LHCN-M2 (cell line): ENCODE data around the gene OSBPL10. TPM values are rescaled to one million over a fixed set of nuclear protein-coding genes. Genes with fewer than 3 reads are reported as not detected.

Source experiments
- DNase-seq: peaks from one replicate; pipeline ENCODE4 v3.0.0-alpha.2; 2012; ENCODE audit warnings: low read depth
- total RNA-seq: library from RNA; depleted of rRNA; stranded (reverse); fragments of >200 nt; gene quantifications from 2 replicates; pipeline ENCODE4 v1.2.3, GENCODE V29; 2014

OSBPL10 gene
- total RNA-seq, 1 experiment from 2014 or later = 48.2 TPM

DNA sequence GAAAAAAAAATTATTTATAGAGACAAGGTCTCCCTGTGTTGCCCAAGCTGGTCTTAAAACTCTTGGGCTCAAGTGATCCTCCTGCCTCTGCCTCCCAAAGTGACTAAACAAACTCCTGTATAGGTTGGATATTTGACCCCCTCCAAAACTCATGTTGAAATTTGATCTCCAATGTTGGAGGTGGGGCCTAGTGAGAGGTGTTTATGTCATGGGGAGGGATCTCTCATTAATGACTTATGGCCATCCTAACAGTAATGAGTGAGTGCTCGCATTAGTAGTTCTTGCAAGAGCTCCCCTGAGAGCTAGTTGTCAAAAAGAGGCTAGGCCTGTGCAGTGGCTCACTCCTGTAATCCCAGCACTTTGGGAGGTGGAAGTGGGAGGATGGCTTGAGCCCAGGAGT, 307.1 kb downstream of the OSBPL10 start:
- no peak for DNase-seq

DNA sequence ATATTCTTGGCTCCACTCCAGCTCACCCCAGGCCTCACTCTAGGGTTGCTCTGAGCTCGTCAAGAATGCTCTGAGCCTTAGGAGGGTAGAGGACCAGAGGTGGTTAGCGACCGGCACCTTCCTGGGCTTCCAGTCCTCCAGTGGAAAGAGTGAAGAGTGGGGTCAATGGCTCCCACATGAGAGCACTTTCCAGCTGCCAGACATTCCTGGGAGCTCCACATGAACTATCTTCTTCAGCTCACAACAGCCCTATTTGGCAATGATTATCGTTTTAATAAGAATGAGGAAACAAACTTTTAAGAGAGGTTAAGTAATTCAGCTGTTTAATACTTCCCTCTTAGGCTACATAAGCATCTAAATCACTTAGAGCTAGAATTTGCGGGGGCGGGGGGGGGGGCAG, 309.1 kb downstream of the OSBPL10 start:
- no peak for DNase-seq

DNA sequence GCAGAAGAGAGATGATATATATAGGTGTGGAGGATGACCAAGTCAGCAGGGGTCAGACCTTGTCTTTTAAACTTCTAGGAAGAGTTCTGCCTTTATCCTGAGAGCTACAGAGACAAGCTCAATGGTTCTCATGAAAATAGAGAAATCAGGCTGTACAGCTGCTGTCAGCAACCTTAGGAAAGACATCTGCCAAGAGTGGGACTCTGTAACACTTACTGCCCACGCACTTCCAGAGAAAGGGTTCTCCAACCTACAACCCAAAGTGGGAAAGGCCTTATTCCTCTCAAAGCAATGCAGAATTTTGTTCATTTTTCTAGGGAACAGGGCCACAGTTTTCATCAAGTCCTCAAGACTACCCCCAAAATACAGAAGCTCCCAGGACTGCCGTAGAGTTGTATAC, 309.6 kb downstream of the OSBPL10 start:
- no peak for DNase-seq

DNA sequence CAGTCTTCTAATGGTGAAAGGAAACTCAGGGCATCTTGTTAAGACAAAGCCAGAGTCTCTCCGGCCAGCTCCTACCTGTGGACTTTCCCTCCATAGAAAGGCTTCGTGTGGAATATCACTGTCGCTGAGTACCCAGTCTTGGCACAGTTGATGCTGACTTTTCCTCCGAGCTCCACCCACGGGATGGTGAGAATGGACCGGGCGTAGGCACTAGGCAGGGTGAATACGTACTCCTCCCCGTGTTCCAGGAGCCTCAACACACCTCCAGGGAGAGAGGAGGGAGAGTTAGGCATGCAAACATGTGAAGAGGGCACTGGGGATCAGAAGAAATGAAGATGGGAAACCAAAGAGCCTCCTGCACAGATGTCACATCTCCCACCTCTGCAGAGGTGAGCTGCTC, 310.3 kb downstream of the OSBPL10 start:
- DNase-seq = no peak

DNA sequence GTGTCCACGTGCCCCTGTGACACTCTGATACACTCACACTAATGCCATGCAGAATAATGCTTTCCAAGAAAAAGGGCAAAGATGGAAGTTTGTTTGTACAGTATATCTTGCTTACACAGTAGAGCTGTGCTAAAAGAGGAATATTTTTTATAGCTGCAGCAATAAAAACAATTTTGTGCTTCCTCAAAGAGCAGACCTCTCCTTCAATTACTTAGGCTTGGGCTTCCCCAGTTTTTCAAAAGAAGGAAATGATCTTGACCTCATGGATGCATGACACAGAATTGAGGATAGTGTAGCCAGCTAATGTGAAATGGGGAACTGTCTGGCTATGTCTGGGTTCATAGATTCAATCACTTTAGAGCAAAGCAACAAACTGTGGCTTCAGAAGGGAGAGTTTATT, 310.9 kb downstream of the OSBPL10 start:
- DNase-seq = no peak

DNA sequence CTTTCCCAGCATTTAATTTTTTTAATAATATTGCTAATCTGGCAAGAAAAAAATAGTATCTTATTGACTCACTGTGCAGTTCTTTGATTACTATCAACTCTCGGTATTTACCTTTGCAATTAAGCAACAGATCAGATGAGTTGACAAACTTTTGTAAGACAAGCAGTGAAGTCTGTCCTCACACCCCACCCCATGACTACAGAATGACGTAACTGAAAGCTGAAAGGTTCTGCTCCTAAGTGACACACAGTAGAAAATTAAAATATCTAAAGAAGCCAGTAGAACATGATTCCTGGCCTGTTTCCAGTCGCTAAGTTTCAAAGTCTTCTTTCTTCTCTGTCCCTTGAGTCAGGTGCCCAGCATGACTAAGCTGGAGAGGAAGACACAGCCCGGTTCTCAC, 312.8 kb downstream of the OSBPL10 start:
- DNase-seq = no peak

DNA sequence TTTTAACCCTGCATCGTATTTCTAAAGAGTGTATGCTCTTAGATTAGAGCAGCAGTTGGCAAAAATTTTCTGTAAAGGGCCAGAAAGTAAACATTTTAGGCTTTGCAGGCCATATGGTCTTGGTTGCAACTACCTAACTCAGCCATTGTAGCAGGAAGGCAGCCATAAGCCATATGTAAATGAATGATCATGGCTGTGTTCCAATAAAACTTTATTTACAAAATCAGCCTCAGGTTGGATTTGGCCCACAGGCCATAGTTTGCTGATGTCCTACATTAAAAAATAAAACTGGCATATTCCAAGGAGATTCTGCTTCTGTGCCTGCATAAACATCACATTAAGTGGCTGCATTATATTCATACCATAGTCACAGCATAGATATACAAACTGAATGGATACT, 313.5 kb downstream of the OSBPL10 start:
- no peak for DNase-seq

DNA sequence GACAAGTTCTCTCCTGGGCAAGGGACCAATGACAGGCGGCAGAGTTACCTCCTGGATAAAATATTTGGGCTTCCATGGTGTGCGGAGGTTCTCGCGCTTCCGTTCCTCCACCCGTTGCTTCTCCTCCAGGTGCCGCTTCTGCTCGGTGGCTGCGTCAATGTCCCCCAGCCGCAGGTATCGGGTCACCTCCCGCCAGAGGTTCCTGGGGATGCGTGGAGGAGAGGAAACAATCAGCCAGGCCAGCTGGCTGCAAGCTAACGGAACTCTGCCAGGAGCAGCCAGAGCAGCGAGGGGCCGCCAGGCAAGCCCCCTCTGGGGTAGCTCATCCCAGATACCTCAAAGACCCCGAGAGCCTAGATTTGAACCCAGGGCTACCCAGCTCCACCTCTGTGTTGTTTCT, 317.0 kb downstream of the OSBPL10 start:
- DNase-seq = no peak

DNA sequence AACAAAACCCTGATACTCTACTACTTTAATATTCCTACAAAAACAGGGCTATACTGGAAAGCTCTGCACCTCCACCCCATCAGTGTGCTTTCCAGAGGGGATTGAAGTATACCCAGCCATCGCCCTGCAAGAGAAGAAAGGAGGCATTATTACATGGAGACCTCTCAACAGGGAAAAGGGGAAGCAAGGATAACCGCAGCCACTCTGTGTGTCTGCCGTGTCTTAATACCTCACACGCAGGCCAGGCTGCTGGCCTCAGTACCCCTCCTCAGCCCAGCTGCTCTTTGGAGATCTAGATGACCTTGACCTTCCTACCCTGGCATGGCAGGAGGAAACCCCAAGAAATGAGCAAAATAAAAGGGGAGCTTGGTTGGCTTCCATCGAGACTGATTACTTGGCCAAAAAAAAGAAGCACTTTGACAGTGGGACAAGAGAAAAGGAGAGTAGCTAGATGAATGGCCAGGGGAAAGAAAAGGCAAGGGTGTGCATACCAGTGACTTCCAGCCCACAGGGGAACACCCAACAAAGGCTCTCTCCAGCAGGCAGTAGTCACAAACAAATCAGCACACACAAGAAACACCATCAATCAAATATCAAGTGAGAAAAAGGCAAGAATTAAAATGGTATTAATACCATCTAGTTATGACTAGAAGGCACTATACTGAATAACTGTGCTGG, 318.9 kb downstream of the OSBPL10 start:
- no peak for DNase-seq

DNA sequence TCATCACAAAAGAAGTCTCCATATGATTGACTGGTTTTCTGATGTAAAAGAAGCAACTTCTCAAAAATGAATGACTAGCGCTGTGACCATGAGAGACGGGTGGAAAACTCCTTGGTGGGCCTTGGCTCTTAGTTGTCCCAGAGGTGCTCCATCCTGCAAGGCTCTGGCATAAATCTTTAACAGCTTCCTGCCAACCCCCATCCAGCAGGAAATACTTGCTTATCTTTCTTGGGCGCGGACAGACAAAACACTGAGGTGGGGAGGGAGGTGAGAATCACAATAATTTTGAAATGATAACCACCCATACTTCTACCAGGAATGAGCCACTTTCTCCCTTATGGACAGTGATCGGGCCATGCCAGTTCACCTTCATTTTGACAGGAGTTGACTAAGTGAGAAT, 319.8 kb downstream of the OSBPL10 start:
- no peak for DNase-seq

DNA sequence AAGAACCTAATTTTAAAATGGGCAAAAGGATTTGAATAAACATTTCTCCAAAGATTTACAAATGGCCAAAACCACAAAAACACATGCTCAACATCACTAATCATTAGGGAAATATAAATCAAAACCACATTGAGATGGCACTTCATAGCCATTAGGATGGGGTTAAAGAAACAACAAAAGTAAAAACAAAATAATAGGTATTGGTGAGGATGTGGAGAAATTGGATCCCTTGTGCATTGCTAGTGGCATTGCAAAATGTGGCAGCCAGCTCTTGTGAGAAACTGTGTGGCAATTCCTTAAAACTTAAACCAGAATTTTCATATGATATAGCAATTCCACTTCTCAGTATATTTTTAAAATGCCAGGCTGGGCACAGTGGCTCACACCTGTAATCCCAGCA, 321.8 kb downstream of the OSBPL10 start:
- peak; percentile 12 for DNase-seq

DNA sequence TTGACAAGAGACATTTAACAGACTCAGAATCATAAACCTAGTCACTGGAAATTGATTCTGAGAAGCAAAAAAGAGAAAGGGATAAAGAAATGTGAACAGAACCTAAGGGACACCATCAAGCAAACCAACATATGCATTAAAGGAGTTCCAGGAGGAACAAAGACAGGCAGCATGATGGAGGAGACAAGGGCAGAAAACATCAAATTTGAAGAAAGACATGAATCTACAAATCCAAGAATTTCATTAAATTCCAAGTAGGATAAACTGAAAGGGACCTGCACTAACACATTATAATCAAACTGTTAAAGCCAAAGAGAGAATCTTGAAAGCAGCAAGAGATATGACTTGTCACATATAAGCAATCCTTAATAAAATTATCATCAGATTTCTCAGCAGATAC, 326.1 kb downstream of the OSBPL10 start:
- no peak for DNase-seq

DNA sequence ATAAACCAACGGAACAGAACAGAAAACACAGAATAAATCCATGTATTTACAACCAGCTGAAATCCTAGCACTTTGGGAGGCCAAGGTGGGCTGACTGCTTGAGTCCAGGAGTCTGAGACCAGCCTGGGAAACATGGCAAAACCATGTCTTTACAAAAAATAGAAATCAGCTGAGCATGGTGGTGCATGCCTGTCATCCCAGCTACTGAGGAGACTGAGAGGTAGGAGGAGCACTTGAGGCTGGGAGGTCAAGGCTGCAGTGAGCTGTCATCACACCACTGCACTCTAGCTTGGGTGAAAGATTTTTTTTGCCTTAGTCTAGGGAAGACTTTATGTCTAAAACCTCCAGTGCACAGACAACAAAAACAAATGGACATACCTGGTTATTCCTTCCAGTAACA, 327.6 kb downstream of the OSBPL10 start:
- DNase-seq = no peak

DNA sequence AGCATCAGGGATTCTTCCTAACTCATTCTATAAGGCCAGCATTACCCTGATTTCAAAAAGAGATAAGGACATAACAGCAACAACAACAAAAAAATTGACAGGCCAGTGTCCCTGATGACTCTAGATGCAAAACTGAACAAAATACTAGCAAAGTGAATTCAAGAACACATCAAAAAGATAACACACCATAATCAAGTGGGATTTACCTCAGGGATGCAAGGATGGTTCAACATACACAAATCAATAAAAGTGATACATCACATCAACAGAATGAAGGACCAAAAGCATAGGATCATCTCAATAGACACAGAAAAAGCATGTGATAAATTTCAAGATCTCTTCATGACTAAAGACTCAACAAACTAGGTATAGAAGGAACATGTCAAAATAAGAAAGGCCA, 328.8 kb downstream of the OSBPL10 start:
- no peak for DNase-seq

DNA sequence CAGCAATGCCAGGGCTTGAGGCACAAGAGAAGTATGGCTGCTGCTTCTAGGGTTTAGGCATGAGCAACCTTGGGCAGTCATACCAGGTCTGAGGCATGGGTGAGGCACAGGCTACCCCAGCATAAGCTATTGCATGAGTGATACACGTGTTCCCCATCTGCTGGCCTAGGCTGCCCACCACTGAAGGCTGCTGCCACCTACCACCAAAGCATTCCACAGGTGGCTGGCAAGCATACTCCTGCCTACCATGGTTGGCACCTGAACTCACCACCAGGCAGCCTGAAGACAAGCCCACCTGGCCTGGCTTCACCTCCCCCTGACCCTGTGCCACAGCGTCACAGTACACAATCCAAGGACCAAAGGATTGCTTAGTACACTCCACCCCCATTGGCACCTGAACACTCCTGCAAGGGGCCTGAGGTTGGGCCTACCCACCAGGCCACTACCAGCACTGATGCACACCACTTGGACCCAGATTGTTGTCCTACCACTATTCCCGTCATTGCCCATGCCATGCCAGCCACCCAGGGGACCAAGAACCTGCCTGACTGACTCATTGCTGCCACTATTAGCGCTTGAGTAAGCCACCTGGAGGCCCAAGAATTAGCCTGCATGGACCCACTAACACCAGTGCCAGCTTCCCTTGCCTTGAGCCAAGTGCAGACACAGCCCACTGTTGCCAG, 332.6 kb downstream of the OSBPL10 start:
- DNase-seq = no peak

DNA sequence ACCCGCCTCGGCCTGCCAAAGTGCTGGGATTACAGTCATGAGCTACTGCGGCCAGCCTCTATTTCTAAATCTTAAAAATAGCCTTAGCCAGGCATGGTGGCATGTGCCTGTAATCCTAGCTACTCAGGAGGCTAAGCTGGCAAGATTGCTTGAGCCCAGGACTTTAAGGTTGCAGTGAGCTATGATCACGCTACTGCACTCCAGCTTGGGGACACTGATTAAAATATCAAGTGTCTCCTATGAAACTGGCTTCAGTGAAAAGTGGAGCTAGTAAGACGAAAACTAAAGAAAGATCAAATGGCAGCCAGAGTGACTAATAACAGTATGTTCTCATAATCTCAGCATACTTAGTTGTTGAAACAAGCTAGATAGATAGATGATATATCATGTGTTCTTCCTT, 335.8 kb downstream of the OSBPL10 start:
- no peak for DNase-seq

DNA sequence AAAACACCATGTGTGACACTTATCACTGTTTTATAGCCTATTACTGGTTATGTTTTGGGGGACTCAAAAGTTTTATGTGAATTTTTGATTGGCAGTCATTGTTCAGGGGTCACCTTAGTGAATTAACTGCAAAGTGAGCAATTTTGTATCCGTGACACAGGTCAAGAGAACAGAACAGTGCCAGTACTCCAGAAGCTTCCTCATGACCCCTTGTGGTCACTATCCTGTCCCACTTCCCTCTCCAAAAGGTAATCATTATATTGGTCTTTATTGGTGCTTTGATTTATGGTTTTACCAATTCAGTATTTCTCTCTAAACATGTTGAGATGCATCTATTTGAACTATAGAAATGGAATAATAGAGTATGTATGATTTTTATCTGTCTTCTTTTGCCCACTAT, 341.2 kb downstream of the OSBPL10 start:
- no peak for DNase-seq

DNA sequence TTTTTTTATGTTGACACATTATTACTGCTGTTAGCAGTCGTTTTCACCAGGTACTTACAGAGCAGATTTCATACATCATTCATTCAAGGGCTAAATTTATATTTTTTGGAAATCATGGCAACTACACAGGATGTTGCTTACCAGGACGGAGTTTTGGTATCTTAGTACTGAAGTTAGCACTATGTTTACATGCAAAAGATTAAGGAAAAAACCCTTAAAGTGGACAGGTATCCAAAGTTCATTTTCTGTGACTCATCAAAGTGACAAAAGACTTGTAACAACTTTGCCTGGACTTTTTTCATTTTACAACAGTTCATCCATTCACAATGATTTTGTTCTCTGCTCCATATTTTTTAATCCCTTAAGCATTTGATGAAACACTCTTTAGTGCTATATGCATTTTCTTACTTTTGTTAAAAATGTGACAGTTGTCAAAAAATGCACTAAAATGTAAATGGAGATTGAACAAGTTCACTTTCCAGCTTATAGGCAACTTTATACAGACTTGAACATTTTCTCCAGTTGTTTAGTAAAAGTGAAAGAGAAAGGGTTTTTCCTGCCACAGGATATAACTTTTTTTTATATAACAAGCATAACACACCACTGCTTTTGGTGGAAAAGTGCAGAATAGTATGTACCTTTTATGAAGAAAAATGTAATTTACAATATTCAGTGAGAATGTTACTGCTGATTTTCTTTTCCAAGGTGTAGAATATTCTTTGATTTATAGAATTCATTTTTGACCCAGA, 344.2 kb downstream of the OSBPL10 start:
- DNase-seq = no peak

DNA sequence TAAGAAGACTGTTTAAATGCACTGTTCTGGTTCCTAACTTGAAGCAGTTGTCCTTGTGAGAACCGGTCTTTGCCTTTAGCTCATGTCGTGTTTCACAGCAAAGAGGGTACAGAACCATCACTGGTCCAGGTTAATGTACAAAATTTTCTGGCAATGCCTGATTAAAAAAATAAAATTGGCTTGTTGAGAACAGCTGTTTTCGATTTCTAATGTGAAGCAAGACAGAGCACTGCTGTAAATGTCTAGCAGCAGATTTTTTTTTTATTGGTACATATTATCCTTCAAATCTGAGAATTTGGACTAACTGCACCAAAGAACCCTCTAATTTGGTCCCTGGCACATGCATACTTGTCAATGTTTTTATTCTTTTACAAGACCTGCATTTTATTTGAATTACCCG, 345.0 kb downstream of the OSBPL10 start:
- no peak for DNase-seq

DNA sequence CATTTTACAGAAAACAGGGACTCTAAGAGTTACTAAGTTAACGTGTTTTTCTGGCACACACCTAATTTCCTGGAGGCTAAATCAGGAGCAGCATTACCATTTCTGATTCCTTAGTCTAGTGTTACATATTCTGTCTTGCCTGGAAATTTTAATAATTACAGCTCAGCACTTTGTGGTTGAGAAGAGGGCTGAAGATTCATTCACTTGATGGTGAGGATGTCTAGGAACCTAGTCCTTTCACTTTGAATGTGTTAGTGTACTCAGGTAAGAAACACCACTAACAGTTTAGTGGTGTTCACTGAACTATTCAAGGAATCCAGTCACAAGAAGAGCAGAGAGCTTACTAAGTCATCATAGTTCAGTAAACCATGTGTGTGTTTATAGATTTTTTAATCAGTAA, 345.5 kb downstream of the OSBPL10 start:
- DNase-seq = no peak

DNA sequence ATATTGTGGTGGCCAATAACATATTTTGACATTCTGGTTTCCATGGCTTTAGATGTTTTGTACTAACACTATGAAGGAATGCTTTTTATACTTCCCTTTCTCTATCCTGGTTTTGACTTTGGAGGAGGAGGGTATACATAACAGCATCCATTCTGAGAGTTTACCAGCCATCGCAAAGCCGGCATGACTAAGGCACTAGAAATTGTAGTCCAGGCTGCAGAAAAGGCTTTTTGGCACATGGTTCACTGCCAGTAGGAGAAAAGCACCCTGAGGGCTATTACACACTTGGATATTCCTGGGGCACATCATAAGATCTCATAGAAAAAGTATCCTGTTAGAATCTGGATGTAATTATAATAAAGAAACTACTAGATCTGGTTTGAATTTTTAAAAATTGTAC, 346.6 kb downstream of the OSBPL10 start:
- DNase-seq = no peak

DNA sequence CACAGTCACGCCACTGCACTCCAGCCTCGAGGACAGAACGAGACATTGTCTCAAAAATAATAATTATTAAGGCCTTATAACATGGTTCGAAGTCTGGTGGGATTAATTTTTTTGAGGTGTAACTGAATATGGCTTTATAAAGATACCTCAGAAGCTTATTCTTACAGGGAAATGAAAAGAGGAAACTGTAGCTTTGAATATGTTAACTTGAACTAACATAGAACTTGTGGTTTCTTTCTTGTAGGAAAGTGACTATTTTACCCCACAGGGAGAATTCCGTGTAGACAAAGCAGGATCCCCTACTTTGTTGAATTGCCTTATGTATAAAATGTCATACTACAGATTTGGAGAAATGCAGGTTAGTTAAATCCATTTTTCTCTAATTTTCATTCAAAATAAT, 352.0 kb downstream of the OSBPL10 start:
- DNase-seq = no peak

DNA sequence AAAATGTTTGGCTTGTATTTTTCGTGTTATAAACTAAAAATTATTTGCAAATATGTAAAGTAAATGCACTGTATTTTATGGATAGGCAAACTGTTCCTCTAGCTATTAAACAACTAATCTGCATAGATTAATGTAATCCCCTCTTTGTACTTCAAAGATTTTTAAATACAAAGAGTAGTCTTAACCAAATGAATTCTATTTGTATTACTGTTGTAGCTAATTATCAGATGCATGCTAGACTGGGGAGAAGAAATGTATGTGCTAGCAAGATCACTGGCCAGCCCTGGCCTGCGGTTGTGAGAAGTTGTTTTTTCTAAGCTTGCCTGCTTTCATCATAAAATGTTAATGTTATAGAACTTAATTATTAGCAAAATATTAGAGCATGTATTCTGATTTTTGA, 355.7 kb downstream of the OSBPL10 start:
- no peak for DNase-seq
